ENCODE results near the gene BEAN1.
"Not testable (repeated sequence)": the region's sequence is repeated elsewhere in the genome, so short reads cannot be mapped to it uniquely, and the experiment has no call there.

BEAN1 gene

GRCh38 chr16:66487580-66488275 is 60.6 kb downstream of the BEAN1 start:
- no peak for DNase-seq

DNA sequence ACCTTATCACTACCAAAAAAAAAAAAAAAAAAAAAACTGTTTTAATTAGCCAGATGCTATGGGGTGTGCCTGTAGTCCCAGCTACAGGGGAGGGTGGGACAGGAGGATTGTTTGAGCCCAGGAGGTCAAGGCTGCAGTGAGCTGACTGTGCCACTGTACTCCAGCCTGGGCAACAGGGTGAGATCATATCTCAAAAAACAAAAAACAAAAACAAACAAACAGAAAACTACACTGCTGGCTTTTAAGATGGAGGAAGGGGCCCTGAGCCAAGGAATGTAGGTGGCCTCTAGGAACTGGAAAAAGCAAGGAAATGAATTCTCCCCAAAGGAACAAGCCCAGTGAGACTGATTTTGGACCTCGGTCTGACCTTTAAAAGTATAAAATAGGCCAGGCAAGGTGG is 61.4 kb downstream of the BEAN1 start:
- DNase-seq = no peak

DNA sequence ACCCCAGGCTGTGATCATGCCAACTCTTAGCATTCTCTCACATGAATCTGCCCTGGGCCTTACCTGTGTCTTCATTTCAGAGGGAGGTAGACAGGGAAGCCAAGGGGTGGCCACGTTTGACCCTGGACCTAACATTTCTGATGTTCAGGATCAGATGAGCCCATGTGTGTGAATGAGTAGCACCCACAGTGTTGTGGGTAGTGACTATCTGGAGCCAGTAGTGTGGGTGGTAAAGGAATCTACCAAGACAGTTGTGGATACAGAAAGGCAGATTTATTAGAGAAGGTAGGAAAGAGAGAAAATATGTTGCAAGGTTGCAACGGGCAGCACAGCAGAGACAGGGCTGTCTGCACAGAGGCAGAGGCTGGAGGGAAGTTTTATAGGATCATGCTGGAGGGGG is 62.3 kb downstream of the BEAN1 start:
- DNase-seq = no peak

GRCh38 chr16:66489818-66490217 is 62.7 kb downstream of the BEAN1 start:
- no peak for DNase-seq

- no peak for DNase-seq
These were observed 64.0 kb downstream of the BEAN1 start for GRCh38 chr16:66490774-66491715.

DNA sequence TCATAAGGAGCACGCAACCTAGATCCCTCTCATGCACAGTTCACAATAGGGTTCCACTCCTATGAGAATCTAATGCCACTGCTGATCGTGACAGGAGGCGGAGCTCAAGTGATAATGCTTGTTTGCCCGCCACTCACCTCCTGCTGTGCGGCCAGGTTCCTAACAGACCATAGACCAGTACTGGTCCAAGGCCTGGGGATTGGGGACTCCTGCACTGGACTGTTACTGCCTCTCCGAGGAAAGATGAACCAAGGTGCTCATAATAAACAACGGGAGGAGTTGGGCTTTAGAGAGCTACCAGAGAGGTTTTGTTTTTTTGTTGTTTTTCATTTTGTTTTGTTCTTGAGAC is 64.6 kb downstream of the BEAN1 start:
- no peak for DNase-seq

DNA sequence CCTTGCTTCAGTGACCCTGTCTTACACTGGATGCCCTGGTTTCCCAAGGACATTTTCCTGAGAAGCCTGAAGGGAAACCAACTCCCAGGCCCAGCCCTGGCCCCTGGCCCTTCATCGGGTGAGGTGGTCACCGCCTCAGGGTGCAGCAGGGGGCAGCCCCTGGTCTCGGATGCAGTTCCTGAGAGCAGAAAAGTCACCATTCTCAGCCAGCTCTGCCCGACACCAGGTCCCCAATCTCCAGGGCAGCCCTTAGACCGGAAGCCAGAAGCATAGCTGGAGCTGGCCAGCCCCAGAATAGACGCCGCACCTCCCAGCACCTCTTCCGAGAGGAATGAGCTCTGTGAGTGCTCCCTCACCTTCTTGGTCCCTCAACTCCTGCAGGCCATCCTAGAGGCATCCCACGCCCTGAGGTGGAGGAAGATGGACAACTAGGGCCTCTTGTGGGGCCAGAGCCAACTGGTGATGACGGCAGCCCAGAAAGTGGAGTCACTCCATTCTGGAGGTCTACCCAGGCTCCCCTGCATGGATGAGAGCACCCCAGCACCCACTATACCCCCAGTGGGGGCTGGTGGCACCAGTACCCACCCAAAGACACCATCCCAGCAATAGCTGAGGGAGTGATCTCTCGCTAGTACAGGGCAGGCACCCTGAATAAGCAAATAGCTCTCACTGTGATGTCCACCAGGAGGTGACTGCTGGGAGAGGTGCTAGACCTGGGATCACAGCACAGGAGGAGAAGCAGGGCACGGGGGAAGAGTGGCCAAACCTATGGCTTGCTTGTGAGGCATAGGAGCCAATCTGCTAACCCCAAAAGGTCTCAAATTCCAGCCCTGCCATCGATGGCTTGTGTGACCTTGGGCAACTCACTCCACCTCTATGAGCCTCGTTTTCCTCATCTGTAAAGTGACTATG is 66.7 kb downstream of the BEAN1 start:
- no peak for DNase-seq

DNA sequence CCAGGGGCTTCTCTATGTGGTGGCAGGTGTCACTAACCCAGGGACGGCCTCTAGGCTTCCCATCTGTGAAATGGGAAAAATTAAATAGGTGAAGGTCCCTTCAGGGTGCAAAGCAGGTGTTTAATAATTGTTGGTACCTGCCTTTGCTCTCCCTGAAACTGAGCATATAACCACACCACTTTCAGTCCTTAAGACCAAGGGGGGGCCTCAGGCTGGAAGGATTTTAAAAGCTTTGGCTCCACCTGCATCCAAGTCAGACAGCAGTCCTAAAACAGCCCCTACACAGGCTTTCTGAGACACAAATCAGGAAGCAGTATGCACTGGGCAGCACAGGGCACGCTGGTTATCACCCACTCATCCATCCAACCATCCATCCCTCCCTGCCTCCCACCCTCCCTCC is 67.8 kb downstream of the BEAN1 start:
- DNase-seq = no peak

DNA sequence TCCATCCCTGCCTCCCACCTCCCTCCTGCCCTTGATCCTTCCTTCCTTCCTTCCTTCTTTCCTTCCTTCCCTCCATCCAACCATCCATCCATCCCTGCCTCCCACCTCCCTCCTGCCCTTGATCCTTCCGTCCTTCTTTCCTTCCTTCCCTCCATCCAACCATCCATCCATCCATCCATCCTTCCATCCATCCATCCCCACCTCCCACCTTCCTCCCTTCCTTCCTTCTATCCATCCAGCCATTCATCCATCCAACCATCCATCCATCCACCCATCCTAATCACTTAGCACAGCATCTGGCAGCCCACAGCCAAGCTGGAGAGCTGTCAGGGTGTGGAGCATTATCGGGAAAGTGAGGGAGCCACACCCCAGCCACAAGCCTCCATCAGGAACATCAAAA is 68.3 kb downstream of the BEAN1 start:
- no peak for DNase-seq

DNA sequence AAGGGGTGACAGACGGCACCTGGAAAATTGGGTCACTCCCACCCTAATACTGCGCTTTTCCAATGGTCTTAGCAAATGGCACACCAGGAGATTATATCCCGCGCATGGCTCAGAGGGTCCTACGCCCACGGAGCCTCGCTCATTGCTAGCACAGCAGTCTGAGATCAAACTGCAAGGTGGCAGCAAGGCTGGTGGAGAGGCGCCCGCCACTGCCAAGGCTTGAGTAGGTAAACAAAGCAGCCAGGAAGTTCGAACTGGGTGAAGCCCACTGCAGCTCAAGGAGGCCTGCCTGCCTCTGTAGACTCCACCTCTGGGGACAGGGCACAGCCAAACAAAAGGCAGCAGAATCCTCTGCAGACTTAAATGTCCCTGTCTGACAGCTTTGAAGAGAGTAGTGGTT is 69.1 kb downstream of the BEAN1 start:
- DNase-seq = not testable (repeated sequence)

DNA sequence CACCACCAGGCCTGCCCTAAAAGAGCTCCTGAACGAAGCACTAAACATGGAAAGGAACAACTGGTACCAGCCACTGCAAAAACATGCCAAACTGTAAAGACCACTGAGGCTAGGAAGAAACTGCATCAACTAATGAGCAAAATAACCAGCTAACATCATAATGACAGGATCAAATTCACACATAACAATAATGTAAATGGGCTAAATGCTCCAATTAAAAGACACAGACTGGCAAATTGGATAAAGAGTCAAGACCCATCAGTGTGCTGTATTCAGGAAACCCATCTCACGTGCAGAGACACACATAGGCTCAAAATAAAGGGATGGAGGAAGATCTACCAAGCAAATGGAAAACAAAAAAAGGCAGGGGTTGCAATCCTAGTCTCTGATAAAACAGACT is 70.8 kb downstream of the BEAN1 start:
- not testable (repeated sequence) for DNase-seq

GRCh38 chr16:66501563-66501962 is 74.5 kb downstream of the BEAN1 start:
- not testable (repeated sequence) for DNase-seq

DNA sequence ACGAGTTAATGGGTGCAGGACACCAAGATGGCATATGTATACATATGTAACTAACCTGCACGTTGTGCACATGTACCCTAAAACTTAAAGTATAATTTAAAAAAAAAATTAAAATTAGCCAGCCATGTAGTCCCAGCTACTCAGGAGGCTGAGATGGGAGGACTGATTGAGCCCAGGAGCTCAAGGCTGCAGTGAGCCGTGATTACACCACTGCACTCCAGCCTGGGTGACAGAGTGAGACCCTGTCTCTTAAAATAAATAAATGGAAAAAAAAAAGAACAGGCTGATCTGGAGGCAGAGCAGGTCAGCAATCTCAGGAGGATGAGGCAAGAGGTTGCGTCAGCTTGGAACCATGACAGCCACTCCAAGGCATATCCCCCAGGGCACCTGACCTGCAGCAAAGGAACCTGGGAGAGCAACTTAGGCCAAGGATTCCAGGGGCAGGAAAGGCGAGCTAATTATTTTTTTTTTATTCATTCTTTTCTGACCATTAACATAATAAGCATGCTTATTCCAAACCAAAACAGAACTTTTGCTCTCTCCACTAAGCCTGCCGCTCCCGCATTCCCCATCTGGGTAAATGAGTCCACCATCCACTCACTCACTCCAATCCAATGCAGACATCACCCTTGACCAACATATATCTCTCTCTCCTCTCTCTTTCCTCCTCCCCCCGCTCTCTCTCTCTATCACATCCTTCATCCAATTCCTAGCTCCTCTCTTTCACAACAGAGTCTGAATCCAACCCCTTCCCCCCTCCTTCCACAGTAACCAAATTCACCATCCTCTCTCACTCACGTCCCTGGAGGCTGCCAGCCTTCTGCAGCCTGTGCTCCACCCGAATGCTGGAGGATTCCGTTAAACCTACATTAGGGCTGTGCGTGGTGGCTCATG is 75.2 kb downstream of the BEAN1 start:
- DNase-seq = no peak

- DNase-seq = no peak
These were observed 75.9 kb downstream of the BEAN1 start for GRCh38 chr16:66503030-66503429.

DNA sequence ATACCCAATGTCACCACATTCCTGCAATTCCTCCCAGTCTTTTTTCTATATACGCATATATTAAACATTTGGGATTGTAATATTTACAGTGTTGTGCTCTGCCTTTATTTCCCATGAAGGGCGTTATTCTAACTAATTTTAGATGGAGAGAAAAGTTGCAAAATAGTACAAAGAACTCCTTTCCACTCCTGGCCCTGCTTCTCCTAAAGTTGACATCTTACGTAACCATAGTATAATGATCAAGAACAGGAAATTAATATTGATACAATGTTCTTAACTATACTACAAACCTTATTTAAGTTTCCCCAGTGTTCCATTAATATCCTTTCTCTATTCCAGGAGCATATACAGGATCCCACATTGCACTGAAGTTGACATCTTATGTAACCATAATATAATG is 76.5 kb downstream of the BEAN1 start:
- no peak for DNase-seq

GRCh38 chr16:66507731-66508239 is 80.7 kb downstream of the BEAN1 start:
- DNase-seq = no peak

GRCh38 chr16:66508248-66508913 is 81.3 kb downstream of the BEAN1 start:
- no peak for DNase-seq

GRCh38 chr16:66508914-66509496 is 81.9 kb downstream of the BEAN1 start:
- no peak for DNase-seq

- no peak for DNase-seq
These were observed 82.5 kb downstream of the BEAN1 start for GRCh38 chr16:66509576-66509975.

GRCh38 chr16:66510298-66510697 is 83.2 kb downstream of the BEAN1 start:
- no peak for DNase-seq

Data from SW 1271 (cell line).